SH-SY5Y (cell line): ENCODE results near the gene SP5.

Source experiments
- GATA2 ChIP-seq: IDR thresholded peaks from 2 replicates; pipeline ENCODE4 v1.6.1; 2011; ENCODE audit warnings: mild to moderate bottlenecking, low read depth, low read length
- GATA3 ChIP-seq: IDR thresholded peaks from 2 replicates; pipeline ENCODE4 v1.6.1; 2011; ENCODE audit warnings: low read depth, mild to moderate bottlenecking, low read length, moderate library complexity

DNA sequence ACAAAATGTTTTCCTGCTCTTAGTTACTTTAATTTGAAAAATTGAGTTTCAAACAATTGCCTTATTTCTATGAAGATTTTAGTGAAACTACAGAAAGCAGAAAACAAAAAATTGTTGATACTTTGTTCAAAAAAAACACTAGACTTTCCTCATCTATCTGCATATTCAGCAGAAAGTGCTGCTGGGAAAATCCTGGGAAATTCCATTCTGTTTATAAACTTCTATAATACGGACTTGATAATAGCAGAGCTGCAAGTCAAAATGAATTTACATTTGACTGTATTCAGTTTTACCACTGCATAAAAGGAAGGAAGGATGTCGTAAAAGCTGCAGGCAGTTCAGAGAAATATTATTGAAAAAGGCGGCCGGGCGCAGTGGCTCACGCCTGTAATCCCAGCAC is 30.2 kb downstream of the SP5 start:
- no peak for TF ChIP-seq GATA2
- no peak for TF ChIP-seq GATA3
